Cardiac muscle cell (in vitro differentiated cells and primary cell): ENCODE measurements around the gene CEACAM16. TPM values are rescaled to one million over a fixed set of nuclear protein-coding genes. Genes with fewer than 3 reads are reported as not detected.

ENCODE experiments used
- DNase-seq, 2 donors: peaks; one replicate each; pipeline versions ENCODE4 v3.0.0 to v3.0.0-alpha.2; 2010 to 2017; ENCODE audit warnings: low read depth in 1 of 2, low spot score in 1 of 2
- H3K27ac ChIP-seq: fragments of 200-600 bp; sonication (generic); 2 replicates; pipeline ENCODE4 v1.5.1; 2016
- H3K27me3 ChIP-seq: fragments of 200-600 bp; sonication (generic); 2 replicates; pipeline ENCODE4 v1.6.0; 2016; ENCODE audit warnings: control low read depth
- H3K36me3 ChIP-seq: fragments of 200-600 bp; sonication (generic); 2 replicates; pipeline ENCODE4 v1.5.1; 2016; ENCODE audit warnings: control low read depth
- H3K4me1 ChIP-seq: fragments of 200-600 bp; sonication (generic); 2 replicates; pipeline ENCODE4 v1.8.1; 2017; ENCODE audit warnings: low read depth, mild to moderate bottlenecking, mixed run types
- H3K4me3 ChIP-seq: fragments of 200-600 bp; sonication (generic); 2 replicates; pipeline ENCODE4 v1.5.1; 2016; ENCODE audit warnings: mild to moderate bottlenecking
- H3K9me3 ChIP-seq: fragments of 200-600 bp; sonication (generic); 2 replicates; pipeline ENCODE4 v1.5.1; 2017; ENCODE audit warnings: low read depth, mild to moderate bottlenecking, control low read depth
- polyA plus RNA-seq: library from polyadenylated mRNA; unstranded; fragments of >200 nt; fragmentation: Nextera tagmentation; extraction: Ambion mirVana; gene quantifications from 2 replicates; pipeline ENCODE4 v1.2.1, GENCODE V29; 2016
- total RNA-seq: library from RNA; depleted of rRNA; stranded (reverse); fragments of >200 nt; gene quantifications from 2 replicates; pipeline ENCODE4 v1.2.3, GENCODE V29; 2016
- TF ChIP-seq, protein P1 (sequence below): IDR thresholded peaks from 2 replicates; pipeline ENCODE4 v1.5.1; 2012; ENCODE audit warnings: low read depth, mild to moderate bottlenecking, low read length

Gene CEACAM16
- total and polyA plus RNA-seq, 2 experiments from 2014 or later: not detected

- Histone ChIP-seq H3K36me3 (no peaks in the 10 kb centered on the region), H3K4me3 (no peak overlapping the region), H3K4me1 (no peaks in the 10 kb centered on the region), H3K27me3 (no peaks in the 10 kb centered on the region), H3K27ac (no peak overlapping the region), H3K9me3 (no peaks in the 10 kb centered on the region)
- DNase-seq: peak in 1 of 2 donors; percentile 69
- TF ChIP-seq, protein P1, sequence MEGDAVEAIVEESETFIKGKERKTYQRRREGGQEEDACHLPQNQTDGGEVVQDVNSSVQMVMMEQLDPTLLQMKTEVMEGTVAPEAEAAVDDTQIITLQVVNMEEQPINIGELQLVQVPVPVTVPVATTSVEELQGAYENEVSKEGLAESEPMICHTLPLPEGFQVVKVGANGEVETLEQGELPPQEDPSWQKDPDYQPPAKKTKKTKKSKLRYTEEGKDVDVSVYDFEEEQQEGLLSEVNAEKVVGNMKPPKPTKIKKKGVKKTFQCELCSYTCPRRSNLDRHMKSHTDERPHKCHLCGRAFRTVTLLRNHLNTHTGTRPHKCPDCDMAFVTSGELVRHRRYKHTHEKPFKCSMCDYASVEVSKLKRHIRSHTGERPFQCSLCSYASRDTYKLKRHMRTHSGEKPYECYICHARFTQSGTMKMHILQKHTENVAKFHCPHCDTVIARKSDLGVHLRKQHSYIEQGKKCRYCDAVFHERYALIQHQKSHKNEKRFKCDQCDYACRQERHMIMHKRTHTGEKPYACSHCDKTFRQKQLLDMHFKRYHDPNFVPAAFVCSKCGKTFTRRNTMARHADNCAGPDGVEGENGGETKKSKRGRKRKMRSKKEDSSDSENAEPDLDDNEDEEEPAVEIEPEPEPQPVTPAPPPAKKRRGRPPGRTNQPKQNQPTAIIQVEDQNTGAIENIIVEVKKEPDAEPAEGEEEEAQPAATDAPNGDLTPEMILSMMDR: no peak
Measured at GRCh38 chr19:44685877-44686276, 13.1 kb upstream of the CEACAM16 start.

DNA sequence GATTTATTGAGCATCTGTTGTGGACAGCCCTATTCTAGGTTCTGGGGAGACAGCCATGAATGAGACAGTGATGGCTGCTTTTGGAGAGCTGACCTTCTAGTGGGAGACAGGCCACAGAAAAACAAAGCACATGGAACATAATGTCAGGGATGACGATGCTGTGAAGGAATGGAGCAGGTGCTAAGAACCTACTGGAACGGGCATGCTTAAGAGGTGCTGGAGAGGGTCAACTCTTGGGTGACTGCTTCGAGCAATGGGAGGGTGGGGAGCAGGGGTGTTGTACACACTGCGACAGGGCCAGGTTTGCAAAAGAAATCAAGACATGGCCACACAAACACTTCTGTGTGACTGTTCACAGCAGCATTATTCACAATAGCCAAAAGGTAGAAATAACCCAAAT, 12.1 kb upstream of the CEACAM16 start:
- no peak overlapping the region for H3K27ac ChIP-seq
- H3K4me3 ChIP-seq: no peak overlapping the region
- H3K4me1 ChIP-seq: no peaks in the 10 kb centered on the region
- DNase-seq: no peak
- H3K36me3 ChIP-seq: no peaks in the 10 kb centered on the region
- no peaks in the 10 kb centered on the region for H3K9me3 ChIP-seq
- TF ChIP-seq, protein P1: no peak
- H3K27me3 ChIP-seq: no peaks in the 10 kb centered on the region

GRCh38 chr19:44687888-44688287, 11.1 kb upstream of the CEACAM16 start:
- Histone ChIP-seq H3K27me3 (no peaks in the 10 kb centered on the region), H3K4me1 (peaks cover 8% of the 10 kb centered on the region), H3K9me3 (no peaks in the 10 kb centered on the region), H3K4me3 (no peak overlapping the region), H3K27ac (no peak overlapping the region), H3K36me3 (no peaks in the 10 kb centered on the region)
- TF ChIP-seq, protein P1: no peak
- DNase-seq: no peak

DNA sequence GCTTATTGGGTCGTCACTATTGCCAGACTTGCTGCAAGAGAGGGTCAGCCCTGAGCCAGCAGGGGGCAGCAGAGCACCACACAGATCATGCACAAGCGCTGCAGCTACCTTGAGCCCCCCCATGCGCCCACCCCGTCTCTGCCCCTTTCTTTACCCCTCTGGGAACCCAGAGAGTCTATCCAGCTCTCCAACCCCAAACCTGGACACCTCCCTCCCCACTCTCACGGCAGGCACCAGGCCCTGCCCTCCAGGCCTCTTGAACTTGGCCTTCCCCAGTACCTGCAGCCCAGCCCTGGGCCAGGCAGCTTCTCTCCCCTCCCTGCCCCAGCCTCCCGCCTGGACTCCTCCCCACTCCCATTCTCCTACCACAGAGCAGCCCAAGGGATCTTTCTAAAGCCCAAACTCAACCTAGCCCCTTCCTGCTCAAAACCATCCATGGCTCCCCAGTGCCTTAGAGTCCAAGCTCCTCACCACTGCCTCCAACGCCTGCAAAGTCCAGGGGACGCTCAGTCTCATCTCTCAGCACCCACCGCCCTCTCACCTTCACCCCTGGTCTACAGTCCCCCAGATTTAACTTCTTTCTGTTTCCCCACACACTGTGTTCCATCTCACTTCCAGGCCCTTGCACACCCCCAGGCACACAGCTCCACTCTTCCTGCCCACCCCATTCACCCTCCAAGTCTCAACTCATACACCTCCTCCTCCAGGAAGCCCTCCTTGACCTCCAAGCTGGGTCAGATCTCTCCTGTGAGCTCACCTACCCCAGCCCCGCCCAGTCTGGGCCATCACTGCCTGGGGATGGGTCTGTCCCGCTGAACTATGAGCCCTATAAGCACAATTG, 9.4 kb upstream of the CEACAM16 start:
- H3K4me3 ChIP-seq: no peak overlapping the region
- peaks cover 8% of the 10 kb centered on the region for H3K4me1 ChIP-seq
- TF ChIP-seq, protein P1: peak; percentile 88
- peak; percentile 81 to 84 for DNase-seq
- H3K36me3 ChIP-seq: no peaks in the 10 kb centered on the region
- no peaks in the 10 kb centered on the region for H3K9me3 ChIP-seq
- H3K27me3 ChIP-seq: no peaks in the 10 kb centered on the region
- H3K27ac ChIP-seq: no peak overlapping the region

DNA sequence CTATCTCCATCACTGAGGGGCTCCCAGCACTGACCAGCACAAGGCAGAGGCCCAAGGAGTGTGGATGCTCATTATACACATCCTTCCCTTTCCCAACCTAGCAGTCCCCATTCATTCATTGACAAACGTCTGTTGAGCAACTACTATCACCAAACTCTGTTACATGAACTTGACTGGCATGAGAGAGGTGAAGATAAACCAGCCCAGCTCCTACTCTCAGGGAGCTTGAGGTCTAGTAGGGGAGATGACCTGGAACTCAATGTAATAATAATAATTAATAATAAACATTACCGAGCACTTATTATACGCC, 8.9 kb upstream of the CEACAM16 start:
- TF ChIP-seq, protein P1: no peak
- H3K27me3 ChIP-seq: no peaks in the 10 kb centered on the region
- H3K9me3 ChIP-seq: no peaks in the 10 kb centered on the region
- H3K4me1 ChIP-seq: peaks cover 8% of the 10 kb centered on the region
- H3K36me3 ChIP-seq: no peaks in the 10 kb centered on the region
- no peak for DNase-seq
- no peak overlapping the region for H3K27ac ChIP-seq
- H3K4me3 ChIP-seq: no peak overlapping the region
